Neural progenitor cell (in vitro differentiated cells): ENCODE measurements around the gene ZDHHC7. TPM values are rescaled to one million over a fixed set of nuclear protein-coding genes. Genes with fewer than 3 reads are reported as not detected.
"Not testable (repeated sequence)": the region's sequence is repeated elsewhere in the genome, so short reads cannot be mapped to it uniquely, and the experiment has no call there.

Source experiments
- DNase-seq: peaks from one replicate; pipeline ENCODE4 v3.0.0-alpha.2; 2016; ENCODE audit warnings: low spot score
- H2AFZ ChIP-seq: fragments of 200-600 bp; sonication (generic); replicated peaks from 2 replicates; pipeline ENCODE4 v1.6.1; 2016; ENCODE audit warnings: antibody characterized with exemption
- H3F3A ChIP-seq: fragments of 200-600 bp; sonication (generic); 2 replicates; pipeline ENCODE4 v1.6.1; 2016; ENCODE audit warnings: antibody characterized with exemption, low read depth
- H3K27ac ChIP-seq: fragments of 200-600 bp; sonication (generic); 2 replicates; pipeline ENCODE4 v1.5.1; 2016; ENCODE audit warnings: mild to moderate bottlenecking
- H3K27me3 ChIP-seq: fragments of 200-600 bp; sonication (generic); 2 replicates; pipeline ENCODE4 v1.6.1; 2016; ENCODE audit warnings: mild to moderate bottlenecking, moderate library complexity
- H3K36me3 ChIP-seq: fragments of 200-600 bp; sonication (generic); 2 replicates; pipeline ENCODE4 v1.5.1; 2016
- H3K4me1 ChIP-seq: fragments of 200-600 bp; sonication (generic); 2 replicates; pipeline ENCODE4 v1.6.1; 2016; ENCODE audit warnings: mixed run types
- H3K4me2 ChIP-seq: fragments of 200-600 bp; sonication (generic); 2 replicates; pipeline ENCODE4 v1.6.1; 2016
- H3K4me3 ChIP-seq: fragments of 200-600 bp; sonication (generic); 2 replicates; pipeline ENCODE4 v1.5.1; 2016
- H3K79me2 ChIP-seq: fragments of 200-600 bp; sonication (generic); 2 replicates; pipeline ENCODE4 v1.6.1; 2016; ENCODE audit warnings: low read depth
- H3K9ac ChIP-seq: fragments of 200-600 bp; sonication (generic); 2 replicates; pipeline ENCODE4 v1.6.1; 2016
- H3K9me3 ChIP-seq: fragments of 200-600 bp; sonication (generic); 2 replicates; pipeline ENCODE4 v1.5.1; 2016; ENCODE audit warnings: low read depth
- H4K20me1 ChIP-seq: fragments of 200-600 bp; sonication (generic); 2 replicates; pipeline ENCODE4 v1.6.1; 2016; ENCODE audit warnings: low read depth
- H3K27ac Mint-ChIP-seq: 3 replicates; pipeline ENCODE4 v1.8.0; 2021; ENCODE audit warnings: mixed read lengths
- H3K27me3 Mint-ChIP-seq: 2 replicates; pipeline ENCODE4 v1.8.0; 2022; ENCODE audit warnings: low read depth, mild to moderate bottlenecking, inconsistent platforms, moderate library complexity, mixed read lengths; ENCODE audit not compliant: insufficient read depth
- H3K36me3 Mint-ChIP-seq: 3 replicates; pipeline ENCODE4 v1.8.0; 2021; ENCODE audit warnings: mixed read lengths
- H3K4me1 Mint-ChIP-seq: 3 replicates; pipeline ENCODE4 v1.8.0; 2021; ENCODE audit warnings: mixed read lengths
- H3K4me3 Mint-ChIP-seq: 3 replicates; pipeline ENCODE4 v1.8.0; 2021; ENCODE audit warnings: mild to moderate bottlenecking, moderate library complexity, mixed read lengths
- H3K9me3 Mint-ChIP-seq: 3 replicates; pipeline ENCODE4 v1.8.0; 2020; ENCODE audit warnings: mixed read lengths
- CTCF ChIP-seq: fragments of 200-600 bp; sonication (generic); IDR thresholded peaks from 2 replicates; pipeline ENCODE4 v1.5.1; 2017; ENCODE audit warnings: antibody characterized with exemption, mild to moderate bottlenecking
- EZH2 ChIP-seq: fragments of 200-600 bp; sonication (generic); IDR thresholded peaks from 2 replicates; pipeline ENCODE4 v1.6.1; 2017; ENCODE audit warnings: antibody characterized with exemption, mild to moderate bottlenecking, moderate library complexity
- EZH2phosphoT487 ChIP-seq: fragments of 200-600 bp; sonication (generic); IDR thresholded peaks from 2 replicates; pipeline ENCODE4 v1.6.1; 2017; ENCODE audit warnings: antibody characterized with exemption
- total RNA-seq: library from RNA; depleted of rRNA; stranded (reverse); fragments of >200 nt; gene quantifications from 2 replicates; pipeline ENCODE4 v1.2.3, GENCODE V29; 2015; ENCODE audit warnings: low replicate concordance

Gene ZDHHC7
- total RNA-seq, 1 donor from 2014 or later: 57.0 TPM

GRCh38 chr16:85033171-85033570 lies 21.8 kb upstream of the ZDHHC7 start:
- H3K9ac ChIP-seq: no peak overlapping the region
- no peak overlapping the region for H2AFZ ChIP-seq
- H3K27me3 ChIP-seq: peaks cover 21% of the 10 kb centered on the region
- no peaks in the 10 kb centered on the region for H3K79me2 ChIP-seq
- Mint-ChIP-seq H3K9me3 (no peaks in the 10 kb centered on the region), H3K27me3 (peaks cover 9% of the 10 kb centered on the region), H3K27ac (no peak overlapping the region), H3K4me1 (peaks cover 25% of the 10 kb centered on the region), H3K4me3 (no peak overlapping the region), H3K36me3 (no peaks in the 10 kb centered on the region)
- TF ChIP-seq EZH2 (no peak), EZH2phosphoT487 (no peak), CTCF (no peak)
- peaks cover 5% of the 10 kb centered on the region for H3K4me1 ChIP-seq
- peaks cover 3% of the 10 kb centered on the region for H3F3A ChIP-seq
- no peaks in the 10 kb centered on the region for H3K9me3 ChIP-seq
- H3K36me3 ChIP-seq: no peaks in the 10 kb centered on the region
- H4K20me1 ChIP-seq: no peaks in the 10 kb centered on the region
- no peak overlapping the region for H3K4me3 ChIP-seq
- no peak overlapping the region for H3K4me2 ChIP-seq
- no peak for DNase-seq
- H3K27ac ChIP-seq: no peak overlapping the region

- H3K9me3 ChIP-seq, H3K4me2 ChIP-seq, H3K4me1 ChIP-seq, H3K4me3 ChIP-seq, H3K36me3 Mint-ChIP-seq, H3K27me3 Mint-ChIP-seq, H3K27ac Mint-ChIP-seq, DNase-seq, H3K4me3 Mint-ChIP-seq, H3K27ac ChIP-seq, H3K79me2 ChIP-seq, H3K9me3 Mint-ChIP-seq, H3K36me3 ChIP-seq, H3F3A ChIP-seq, H4K20me1 ChIP-seq, H3K9ac ChIP-seq, H2AFZ ChIP-seq: not testable (repeated sequence)
- H3K27me3 ChIP-seq: peaks cover 23% of the 10 kb centered on the region
- peaks cover 29% of the 10 kb centered on the region for H3K4me1 Mint-ChIP-seq
Measured at GRCh38 chr16:85032187-85032586, 20.9 kb upstream of the ZDHHC7 start.

- Mint-ChIP-seq H3K27ac (no peak overlapping the region), H3K36me3 (no peaks in the 10 kb centered on the region), H3K4me1 (peaks cover 35% of the 10 kb centered on the region), H3K4me3 (no peak overlapping the region), H3K9me3 (no peaks in the 10 kb centered on the region), H3K27me3 (peaks cover 8% of the 10 kb centered on the region)
- Histone ChIP-seq H3K79me2 (no peaks in the 10 kb centered on the region), H3K4me1 (peaks cover 6% of the 10 kb centered on the region), H3K4me2 (no peak overlapping the region), H3K9ac (no peak overlapping the region), H3K36me3 (no peaks in the 10 kb centered on the region), H3F3A (peaks cover 3% of the 10 kb centered on the region), H3K4me3 (no peak overlapping the region), H2AFZ (no peak overlapping the region), H3K27me3 (peaks cover 27% of the 10 kb centered on the region), H3K9me3 (no peaks in the 10 kb centered on the region), H4K20me1 (no peaks in the 10 kb centered on the region), H3K27ac (no peak overlapping the region)
- no peak for TF ChIP-seq EZH2phosphoT487
- TF ChIP-seq EZH2: no peak
- TF ChIP-seq CTCF: no peak
- no peak for DNase-seq
Measured at GRCh38 chr16:85031451-85031850, 20.1 kb upstream of the ZDHHC7 start.

- Histone ChIP-seq H3K79me2 (no peaks in the 10 kb centered on the region), H3K9me3 (no peaks in the 10 kb centered on the region), H3K4me3 (no peak overlapping the region), H3K9ac (no peak overlapping the region), H3K4me1 (peaks cover 6% of the 10 kb centered on the region), H3K36me3 (no peaks in the 10 kb centered on the region), H3F3A (no peaks in the 10 kb centered on the region), H2AFZ (no peak overlapping the region), H3K27ac (no peak overlapping the region), H3K27me3 (peaks cover 30% of the 10 kb centered on the region), H4K20me1 (no peaks in the 10 kb centered on the region), H3K4me2 (no peak overlapping the region)
- no peaks in the 10 kb centered on the region for H3K36me3 Mint-ChIP-seq
- peaks cover 35% of the 10 kb centered on the region for H3K4me1 Mint-ChIP-seq
- no peak for DNase-seq
- TF ChIP-seq CTCF: no peak
- peaks cover 8% of the 10 kb centered on the region for H3K27me3 Mint-ChIP-seq
- no peaks in the 10 kb centered on the region for H3K9me3 Mint-ChIP-seq
- H3K27ac Mint-ChIP-seq: no peak overlapping the region
- no peak overlapping the region for H3K4me3 Mint-ChIP-seq
Measured at GRCh38 chr16:85029981-85030401, 18.7 kb upstream of the ZDHHC7 start.
